Stimulated activated CD4-positive, alpha-beta T cell treated with anti-CD3 and anti-CD28 coated beads, Interleukin-1b, Interleukin-23, amount 100 ng/mL, for 4 hours (primary cell): Measurements from ENCODE around the gene SAC3D1.
"Not testable (repeated sequence)": the region's sequence is repeated elsewhere in the genome, so short reads cannot be mapped to it uniquely, and the experiment has no call there.

Experiments
- DNase-seq, 2 donors: peaks; one replicate each; pipeline ENCODE4 v3.0.0-alpha.2; 2020; ENCODE audit warnings: low read depth in 2 of 2

Gene SAC3D1

DNA sequence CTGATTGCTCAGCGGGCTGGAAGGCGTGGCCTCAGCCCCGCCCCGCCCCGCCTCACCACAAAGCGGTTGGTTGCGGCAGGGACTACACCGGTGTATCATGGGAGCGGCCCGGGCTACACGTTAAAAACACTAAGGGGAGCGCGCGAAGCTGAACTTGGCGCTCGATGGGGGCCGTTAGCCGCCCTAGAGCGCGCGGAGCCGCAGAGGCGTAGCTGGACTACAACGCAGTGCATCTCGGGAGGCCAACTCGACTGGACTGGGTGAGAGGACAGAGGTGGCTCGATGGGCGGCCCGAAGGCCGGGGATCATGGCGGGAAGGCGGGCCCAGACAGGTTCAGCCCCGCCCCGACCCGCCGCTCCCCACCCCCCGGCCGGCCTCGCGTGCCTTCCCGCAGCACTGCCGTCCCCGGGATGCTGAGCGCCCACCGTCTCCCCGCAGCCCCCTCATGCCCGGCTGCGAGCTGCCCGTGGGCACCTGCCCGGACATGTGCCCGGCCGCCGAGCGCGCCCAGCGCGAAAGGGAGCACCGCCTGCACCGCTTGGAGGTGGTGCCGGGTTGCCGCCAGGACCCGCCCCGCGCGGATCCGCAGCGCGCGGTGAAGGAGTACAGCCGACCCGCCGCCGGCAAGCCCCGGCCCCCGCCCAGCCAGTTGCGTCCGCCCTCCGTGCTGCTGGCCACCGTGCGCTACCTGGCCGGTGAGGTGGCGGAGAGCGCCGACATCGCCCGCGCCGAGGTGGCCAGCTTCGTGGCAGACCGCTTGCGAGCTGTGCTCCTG, at the start of gene SAC3D1:
TSS of gene SAC3D1 (plus strand) at position 364 of the 776 bp plus-strand sequence. CDS start at position 447, 83 bp downstream.
- DNase-seq = peak; percentile 73 to 76

DNA sequence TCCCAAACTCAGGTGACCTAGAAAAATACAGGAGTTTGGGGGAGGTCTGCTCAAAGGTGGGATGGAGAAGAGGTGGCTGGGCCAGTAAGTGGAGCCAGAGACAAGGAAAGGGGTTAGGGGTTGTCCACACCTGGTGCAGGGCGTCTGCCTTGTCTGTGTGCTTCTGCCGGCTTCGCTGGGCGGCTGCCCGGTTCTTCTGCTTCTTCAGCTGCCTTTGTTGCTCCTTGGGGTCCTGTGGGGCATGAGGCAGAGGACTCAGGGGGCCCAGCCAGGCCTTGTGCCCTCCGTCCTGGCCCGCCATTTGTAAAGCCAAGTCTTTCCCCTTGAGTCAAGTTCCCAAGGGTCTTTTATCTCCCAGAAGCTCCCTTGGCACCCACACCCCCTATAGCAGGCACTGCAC, 46.7 kb upstream of the SAC3D1 start:
- DNase-seq = no peak

DNA sequence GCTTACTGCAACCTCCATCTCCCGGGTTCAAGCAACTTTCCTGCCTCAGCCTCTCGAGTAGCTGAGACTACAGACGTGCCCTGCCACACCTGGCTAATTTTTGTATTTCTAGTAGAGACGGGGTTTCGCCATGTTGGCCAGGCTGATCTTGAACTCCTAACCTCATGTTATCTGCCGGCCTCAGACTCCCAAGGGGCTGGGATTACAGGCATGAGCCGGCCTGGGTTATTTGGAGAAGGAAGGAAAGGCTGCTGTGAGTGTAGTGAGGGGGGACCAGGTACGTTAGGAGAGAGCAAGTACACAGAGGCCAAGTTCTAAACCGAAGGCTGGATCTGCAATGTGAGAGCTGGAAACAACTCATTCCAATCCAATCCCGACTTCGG, 44.7 kb upstream of the SAC3D1 start:
- DNase-seq = no peak

- no peak for DNase-seq
Measured at GRCh38 chr11:64996710-64997380, 44.2 kb upstream of the SAC3D1 start, which contains the start of gene BATF2. BATF2 (minus strand) TSS chr11:64996971; CDS start chr11:64996914, 57 bp downstream.

GRCh38 chr11:64998141-64998540, 42.9 kb upstream of the SAC3D1 start:
- no peak for DNase-seq

DNA sequence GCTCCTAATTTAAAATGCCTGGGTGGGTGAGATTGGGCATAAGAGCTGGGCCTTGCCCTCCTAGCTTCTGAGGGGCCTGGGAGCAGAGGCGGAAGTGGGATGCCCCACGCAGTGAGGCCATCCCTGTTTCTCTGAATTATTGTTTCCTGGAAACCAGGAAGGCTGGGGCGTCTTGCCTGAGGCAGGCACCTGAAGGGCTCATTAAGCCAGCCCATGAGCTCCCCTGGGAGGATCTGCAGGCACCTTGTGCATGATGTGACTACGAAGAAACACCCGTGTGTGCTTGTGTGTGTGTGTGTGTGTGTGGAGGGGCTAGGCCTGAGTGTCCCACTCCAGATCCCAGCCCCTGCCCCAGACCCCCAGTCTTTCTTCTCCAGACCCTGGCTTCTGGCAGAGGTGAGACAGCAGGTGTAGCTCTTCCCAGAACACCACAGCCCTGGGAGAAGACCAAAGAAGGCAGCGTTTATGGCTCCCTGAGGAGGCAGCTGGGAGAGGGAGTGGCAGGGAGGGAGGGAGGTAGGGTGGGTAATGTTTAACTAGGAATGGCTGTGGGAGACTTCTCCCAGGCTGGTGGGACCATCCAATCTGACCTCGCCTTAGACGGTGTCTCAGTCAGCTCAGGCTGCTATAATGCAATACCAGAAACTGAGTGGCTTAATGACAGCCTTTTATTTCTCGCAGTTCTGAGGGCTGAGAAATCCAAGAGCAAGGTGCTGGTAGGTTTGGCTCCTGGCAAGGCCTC, 42.1 kb upstream of the SAC3D1 start:
- no peak for DNase-seq

- DNase-seq = no peak
Measured at GRCh38 chr11:64999478-64999877, 41.5 kb upstream of the SAC3D1 start.

DNA sequence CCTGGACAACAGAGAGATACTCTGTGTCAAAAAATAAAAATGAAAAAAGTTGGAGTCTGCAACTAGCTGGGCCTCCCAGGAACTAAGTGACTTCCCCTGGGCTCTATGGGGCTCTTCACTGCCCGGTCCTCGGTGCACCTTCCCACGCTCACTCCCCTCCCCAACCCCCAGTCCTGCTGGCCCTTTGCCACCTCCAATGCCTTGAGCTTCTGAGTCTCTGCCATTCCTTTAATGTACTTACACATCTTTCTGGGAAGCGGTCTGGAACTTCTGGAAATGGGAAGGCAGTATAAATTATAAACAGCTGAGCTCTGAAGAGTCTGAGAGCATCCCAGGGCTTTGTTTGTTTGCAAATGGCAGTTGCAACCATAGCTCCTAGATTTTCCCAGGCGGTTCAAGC, 38.3 kb upstream of the SAC3D1 start:
- DNase-seq = no peak

DNA sequence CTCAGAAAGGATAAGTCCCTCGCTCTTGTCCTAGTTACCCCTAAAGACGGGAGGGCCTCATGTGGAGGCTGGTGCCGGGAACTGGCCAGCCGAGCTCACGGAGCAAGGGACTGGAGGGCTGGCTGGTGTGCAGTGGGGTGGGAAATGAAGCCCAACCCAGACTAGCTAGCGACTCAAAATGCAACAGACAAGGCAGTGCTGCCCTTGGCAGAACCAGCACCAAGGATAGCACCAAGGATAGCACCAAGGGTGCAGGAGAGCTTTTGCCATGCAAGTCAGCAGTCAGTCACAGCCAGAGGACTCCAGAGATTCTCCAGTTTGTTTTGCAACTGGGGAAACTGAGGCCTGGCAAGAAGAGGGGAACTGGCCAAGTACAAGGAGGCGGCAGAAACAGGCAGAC, 37.7 kb upstream of the SAC3D1 start:
- no peak for DNase-seq

- not testable (repeated sequence) for DNase-seq
Measured at GRCh38 chr11:65003968-65004367, 37.0 kb upstream of the SAC3D1 start.

DNA sequence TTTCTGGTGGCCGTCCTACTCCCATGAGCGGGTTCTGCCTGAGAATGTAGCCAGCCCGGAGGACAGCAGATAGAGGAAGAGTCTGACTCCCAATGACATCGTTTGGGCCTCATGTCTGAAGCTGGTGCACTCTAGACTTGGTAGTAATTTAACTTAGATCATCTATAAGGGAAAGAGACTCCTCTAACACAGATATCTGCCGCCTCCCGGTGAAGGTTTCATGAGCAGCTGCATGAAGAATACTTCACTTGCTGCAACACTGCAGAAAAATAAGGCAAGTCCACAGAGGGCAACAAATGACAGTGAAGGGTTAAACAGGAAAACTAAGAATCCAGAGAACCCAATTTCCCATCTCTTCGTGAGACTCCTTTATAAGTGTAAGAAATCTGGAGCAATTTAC, 33.0 kb upstream of the SAC3D1 start:
- DNase-seq = no peak

DNA sequence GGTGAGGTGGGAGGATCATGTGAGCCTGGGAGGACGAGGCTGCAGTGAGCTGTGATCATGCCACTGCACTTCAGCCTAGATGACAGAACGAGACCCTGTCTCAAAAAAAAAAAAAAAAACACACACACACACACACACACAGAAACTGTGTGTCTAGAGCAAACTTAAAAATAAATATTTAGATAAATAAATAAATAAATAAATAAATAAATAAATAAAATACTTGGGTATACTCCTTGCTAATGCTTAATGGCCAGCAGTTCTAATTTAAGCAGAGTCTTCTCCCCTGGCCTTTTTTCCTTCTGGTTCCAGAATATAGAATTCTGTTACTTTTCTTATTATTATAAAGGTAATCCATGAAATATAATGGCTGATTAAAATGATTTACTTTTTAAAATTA, 32.1 kb upstream of the SAC3D1 start:
- DNase-seq = no peak

GRCh38 chr11:65013130-65013887, 27.7 kb upstream of the SAC3D1 start:
- DNase-seq = peak; percentile 86 to 87

- peak; percentile 69 to 80 for DNase-seq
Measured at GRCh38 chr11:65013888-65014725, 26.9 kb upstream of the SAC3D1 start, which contains the start of gene ARL2. ARL2 (plus strand) TSS chr11:65014160; CDS start chr11:65014208, 48 bp downstream.

GRCh38 chr11:65014726-65015227, 26.2 kb upstream of the SAC3D1 start:
- no peak for DNase-seq

GRCh38 chr11:65016705-65017104, 24.3 kb upstream of the SAC3D1 start:
- DNase-seq = no peak

- DNase-seq = no peak
Measured at GRCh38 chr11:65017937-65018336, 23.1 kb upstream of the SAC3D1 start.

- no peak for DNase-seq
Measured at GRCh38 chr11:65019824-65020223, 21.2 kb upstream of the SAC3D1 start.

DNA sequence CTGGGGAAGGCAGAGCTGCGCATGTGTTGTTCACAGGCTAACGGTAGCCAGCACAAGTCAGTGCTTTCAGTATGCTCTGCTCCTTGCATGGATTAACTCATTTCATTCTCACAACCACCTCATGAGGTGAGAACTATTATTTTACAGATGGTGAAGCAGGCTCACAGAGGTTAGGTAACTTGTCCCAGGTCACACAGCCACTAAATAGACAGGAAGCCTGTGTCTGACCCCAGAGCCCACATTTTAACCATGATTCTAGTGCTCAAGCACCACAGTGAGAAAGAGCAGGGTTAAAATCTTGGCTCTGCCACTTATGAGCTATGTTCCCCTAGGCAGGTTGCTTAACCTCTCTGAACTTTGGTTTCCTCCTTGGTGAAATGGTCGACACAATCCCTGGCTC, 20.0 kb upstream of the SAC3D1 start:
- DNase-seq = no peak

DNA sequence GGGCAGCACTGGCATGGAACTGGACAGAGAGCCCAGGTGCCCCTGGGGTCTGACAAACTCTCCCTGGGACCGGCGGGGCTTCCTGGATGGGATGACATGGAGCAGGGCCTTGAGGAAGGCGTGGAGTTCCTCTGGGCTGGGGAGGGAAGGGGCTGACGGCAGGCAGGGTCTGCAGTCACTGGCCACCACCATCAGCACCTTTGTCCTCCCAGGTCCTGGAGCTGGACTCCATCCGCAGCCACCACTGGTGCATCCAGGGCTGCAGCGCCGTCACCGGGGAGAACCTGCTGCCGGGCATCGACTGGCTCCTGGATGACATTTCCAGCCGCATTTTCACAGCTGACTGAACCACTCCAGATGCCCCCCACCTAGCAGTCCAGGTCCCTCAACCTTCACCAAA, 19.5 kb upstream of the SAC3D1 start:
- DNase-seq = no peak

DNA sequence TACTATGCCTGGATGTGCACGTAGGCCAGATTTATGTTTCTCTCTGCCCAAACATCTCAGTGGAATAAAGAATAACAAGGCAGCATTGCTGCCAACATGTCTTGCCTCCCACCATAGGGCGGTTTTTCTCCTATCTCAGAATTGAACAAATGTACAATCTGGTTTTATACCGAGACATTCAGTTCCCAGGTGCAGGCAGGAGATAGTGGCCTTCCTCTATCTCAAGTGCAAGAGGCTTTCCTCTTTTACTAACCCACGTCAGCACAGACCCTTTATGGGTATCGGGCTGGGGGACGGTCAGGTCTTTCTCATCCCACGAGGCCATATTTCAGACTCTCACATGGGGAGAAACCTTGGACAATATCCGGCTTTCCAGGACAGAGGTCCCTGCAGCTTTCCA, 17.5 kb upstream of the SAC3D1 start:
- not testable (repeated sequence) for DNase-seq
